ENCODE measurements around the gene FER. TPM values are rescaled to one million over a fixed set of nuclear protein-coding genes. Genes with fewer than 3 reads are reported as not detected.
"Not testable (repeated sequence)": the region's sequence is repeated elsewhere in the genome, so short reads cannot be mapped to it uniquely, and the experiment has no call there.

FER gene
- total RNA-seq, 1 experiment from 2014 or later, result 16.4 TPM

DNA sequence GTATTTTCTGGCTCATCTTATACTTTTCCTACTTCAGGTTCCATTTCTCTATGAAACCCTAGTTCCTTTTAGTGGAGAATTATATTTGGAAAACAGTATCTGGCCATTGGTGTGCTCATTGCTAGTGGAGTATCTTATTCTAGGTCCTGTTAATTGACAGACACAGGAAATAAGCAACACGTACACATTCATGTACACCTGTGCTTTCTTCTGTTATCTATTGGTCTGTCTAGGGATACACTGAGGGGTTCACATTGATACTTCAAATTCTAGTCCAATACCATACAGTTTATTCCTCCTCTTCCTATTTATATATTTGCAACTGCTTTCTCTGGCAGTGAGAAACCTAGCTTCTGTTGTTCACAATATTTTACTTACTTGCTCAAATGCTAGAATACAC is 110.2 kb downstream of the FER start:
- no TSS peak for BruUV-seq (replicated peaks)
- TF ChIP-seq, protein P1, sequence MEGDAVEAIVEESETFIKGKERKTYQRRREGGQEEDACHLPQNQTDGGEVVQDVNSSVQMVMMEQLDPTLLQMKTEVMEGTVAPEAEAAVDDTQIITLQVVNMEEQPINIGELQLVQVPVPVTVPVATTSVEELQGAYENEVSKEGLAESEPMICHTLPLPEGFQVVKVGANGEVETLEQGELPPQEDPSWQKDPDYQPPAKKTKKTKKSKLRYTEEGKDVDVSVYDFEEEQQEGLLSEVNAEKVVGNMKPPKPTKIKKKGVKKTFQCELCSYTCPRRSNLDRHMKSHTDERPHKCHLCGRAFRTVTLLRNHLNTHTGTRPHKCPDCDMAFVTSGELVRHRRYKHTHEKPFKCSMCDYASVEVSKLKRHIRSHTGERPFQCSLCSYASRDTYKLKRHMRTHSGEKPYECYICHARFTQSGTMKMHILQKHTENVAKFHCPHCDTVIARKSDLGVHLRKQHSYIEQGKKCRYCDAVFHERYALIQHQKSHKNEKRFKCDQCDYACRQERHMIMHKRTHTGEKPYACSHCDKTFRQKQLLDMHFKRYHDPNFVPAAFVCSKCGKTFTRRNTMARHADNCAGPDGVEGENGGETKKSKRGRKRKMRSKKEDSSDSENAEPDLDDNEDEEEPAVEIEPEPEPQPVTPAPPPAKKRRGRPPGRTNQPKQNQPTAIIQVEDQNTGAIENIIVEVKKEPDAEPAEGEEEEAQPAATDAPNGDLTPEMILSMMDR (conservative IDR thresholded peaks at IDR 0.05; ENCODE audit: low read depth, low read length), result no peak
- TF ChIP-seq EZH2 (IDR thresholded peaks at IDR 0.05; ENCODE audit: borderline replicate concordance, low read depth, low read length, poor library complexity, severe bottlenecking), result no peak
- ChIA-PET CTCF (no interaction called here), POLR2A (ENCODE audit: low non-redundant PET) (no interaction called here)
- intact Hi-C loops (cut with micrococcal nuclease; ENCODE audit: unreplicated experiment), result no loop called here
- H3K27me3 ChIP-seq (replicated peaks; ENCODE audit: insufficient read depth, low read depth, low read length, poor library complexity), result no peaks in the 10 kb centered on the region
- no peaks in the 10 kb centered on the region for H3K9me3 ChIP-seq (ENCODE audit: low read depth, low read length, poor library complexity, severe bottlenecking)
- no peak overlapping the region for H3K4me3 ChIP-seq (ENCODE audit: low read depth, low read length, poor library complexity, severe bottlenecking)
- no peaks in the 10 kb centered on the region for H3K36me3 ChIP-seq (ENCODE audit: insufficient read depth, low read length, poor library complexity, severe bottlenecking)
- no peak for DNase-seq (ENCODE audit: low spot score)
- H3K27ac ChIP-seq (ENCODE audit: low read depth, low read length, poor library complexity, severe bottlenecking), result no peak overlapping the region
- H3K4me1 ChIP-seq (ENCODE audit: insufficient read depth, low read length, poor library complexity, severe bottlenecking), result peaks cover 7% of the 10 kb centered on the region

DNA sequence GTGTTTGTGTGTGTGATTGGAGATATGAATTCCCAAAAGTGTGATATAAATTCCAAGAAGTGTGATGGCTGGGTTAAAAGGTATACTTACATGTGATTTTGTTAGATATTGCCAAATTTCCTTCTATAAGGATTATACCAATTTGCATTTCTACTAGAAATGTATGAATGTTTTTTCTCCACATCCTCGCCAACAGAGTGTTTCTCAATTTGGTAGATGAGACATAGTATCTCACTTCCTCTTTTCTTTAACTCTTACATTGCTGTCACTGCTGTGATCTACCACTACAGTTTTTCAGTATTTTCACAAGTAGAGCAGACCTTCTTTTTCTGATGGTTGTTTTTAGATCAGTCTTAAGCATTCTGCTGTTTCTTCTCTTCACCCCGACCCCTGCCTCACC is 111.3 kb downstream of the FER start:
- Histone ChIP-seq H3K27me3 (replicated peaks; ENCODE audit: insufficient read depth, low read depth, low read length, poor library complexity) (no peaks in the 10 kb centered on the region), H3K4me3 (ENCODE audit: low read depth, low read length, poor library complexity, severe bottlenecking) (no peak overlapping the region), H3K4me1 (ENCODE audit: insufficient read depth, low read length, poor library complexity, severe bottlenecking) (peaks cover 7% of the 10 kb centered on the region), H3K9me3 (ENCODE audit: low read depth, low read length, poor library complexity, severe bottlenecking) (no peaks in the 10 kb centered on the region), H3K36me3 (ENCODE audit: insufficient read depth, low read length, poor library complexity, severe bottlenecking) (no peaks in the 10 kb centered on the region), H3K27ac (ENCODE audit: low read depth, low read length, poor library complexity, severe bottlenecking) (no peak overlapping the region)
- peak; percentile 14 for DNase-seq (ENCODE audit: low spot score)
- ChIA-PET CTCF (no interaction called here), POLR2A (ENCODE audit: low non-redundant PET) (no interaction called here)
- BruUV-seq (replicated peaks), result no TSS peak
- intact Hi-C loops (cut with micrococcal nuclease; ENCODE audit: unreplicated experiment), result no loop called here
- TF ChIP-seq EZH2 (IDR thresholded peaks at IDR 0.05; ENCODE audit: borderline replicate concordance, low read depth, low read length, poor library complexity, severe bottlenecking), result no peak
- TF ChIP-seq, protein P1 (conservative IDR thresholded peaks at IDR 0.05; ENCODE audit: low read depth, low read length), result no peak

DNA sequence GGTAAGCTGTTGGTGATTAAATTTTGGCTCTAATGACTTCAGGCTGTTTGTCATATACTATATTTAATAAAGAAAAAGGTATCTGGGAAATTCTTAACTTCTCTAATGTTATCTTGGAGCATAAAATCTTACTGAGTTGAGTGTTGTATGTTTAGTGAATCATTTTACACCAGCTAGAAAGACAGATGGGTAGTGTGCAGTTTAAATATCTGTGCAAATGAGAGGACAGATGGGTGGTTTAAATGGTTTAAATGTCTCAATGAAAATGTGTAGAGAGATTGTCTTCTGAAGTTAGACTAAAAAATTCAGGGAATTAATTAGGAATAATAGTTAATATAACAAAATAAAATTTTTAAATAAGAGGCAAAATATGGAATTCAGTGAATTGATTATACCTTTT is 114.5 kb downstream of the FER start:
- Histone ChIP-seq H3K9me3 (ENCODE audit: low read depth, low read length, poor library complexity, severe bottlenecking) (no peaks in the 10 kb centered on the region), H3K27ac (ENCODE audit: low read depth, low read length, poor library complexity, severe bottlenecking) (no peak overlapping the region), H3K4me3 (ENCODE audit: low read depth, low read length, poor library complexity, severe bottlenecking) (no peak overlapping the region), H3K36me3 (ENCODE audit: insufficient read depth, low read length, poor library complexity, severe bottlenecking) (no peaks in the 10 kb centered on the region), H3K27me3 (replicated peaks; ENCODE audit: insufficient read depth, low read depth, low read length, poor library complexity) (no peaks in the 10 kb centered on the region), H3K4me1 (ENCODE audit: insufficient read depth, low read length, poor library complexity, severe bottlenecking) (peaks cover 7% of the 10 kb centered on the region)
- no TSS peak for BruUV-seq (replicated peaks)
- intact Hi-C loops (cut with micrococcal nuclease; ENCODE audit: unreplicated experiment), result no loop called here
- TF ChIP-seq, protein P1 (conservative IDR thresholded peaks at IDR 0.05; ENCODE audit: low read depth, low read length), result no peak
- no peak for TF ChIP-seq EZH2 (IDR thresholded peaks at IDR 0.05; ENCODE audit: borderline replicate concordance, low read depth, low read length, poor library complexity, severe bottlenecking)
- ChIA-PET CTCF (no interaction called here), POLR2A (ENCODE audit: low non-redundant PET) (no interaction called here)
- no peak for DNase-seq (ENCODE audit: low spot score)

DNA sequence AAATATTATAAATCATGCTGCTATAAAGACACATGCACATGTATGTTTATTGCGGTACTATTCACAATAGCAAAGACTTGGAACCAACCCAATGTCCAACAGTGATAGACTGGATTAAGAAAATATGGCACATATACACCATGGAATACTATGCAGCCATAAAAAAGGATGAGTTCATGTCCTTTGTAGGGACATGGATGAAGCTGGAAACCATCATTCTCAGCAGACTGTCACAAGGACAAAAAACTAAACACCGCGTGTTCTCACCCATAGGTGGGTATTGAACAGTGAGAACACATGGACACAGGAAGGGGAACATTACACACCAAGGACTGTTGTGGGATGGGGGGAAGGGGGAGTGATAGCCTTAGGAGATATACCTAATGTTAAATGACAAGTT is 118.4 kb downstream of the FER start:
- H3K36me3 ChIP-seq (ENCODE audit: insufficient read depth, low read length, poor library complexity, severe bottlenecking); POLR2A ChIA-PET (ENCODE audit: low non-redundant PET); DNase-seq (ENCODE audit: low spot score); H3K4me1 ChIP-seq (ENCODE audit: insufficient read depth, low read length, poor library complexity, severe bottlenecking); BruUV-seq (replicated peaks); H3K27ac ChIP-seq (ENCODE audit: low read depth, low read length, poor library complexity, severe bottlenecking); intact Hi-C loops (cut with micrococcal nuclease; ENCODE audit: unreplicated experiment); H3K9me3 ChIP-seq (ENCODE audit: low read depth, low read length, poor library complexity, severe bottlenecking); H3K27me3 ChIP-seq (replicated peaks; ENCODE audit: insufficient read depth, low read depth, low read length, poor library complexity); CTCF ChIA-PET; H3K4me3 ChIP-seq (ENCODE audit: low read depth, low read length, poor library complexity, severe bottlenecking): not testable (repeated sequence)

Measured in A673 (cell line).